Measurements from ENCODE around the gene VWA8.
"Not testable (repeated sequence)": the region's sequence is repeated elsewhere in the genome, so short reads cannot be mapped to it uniquely, and the experiment has no call there.

VWA8 gene

DNA sequence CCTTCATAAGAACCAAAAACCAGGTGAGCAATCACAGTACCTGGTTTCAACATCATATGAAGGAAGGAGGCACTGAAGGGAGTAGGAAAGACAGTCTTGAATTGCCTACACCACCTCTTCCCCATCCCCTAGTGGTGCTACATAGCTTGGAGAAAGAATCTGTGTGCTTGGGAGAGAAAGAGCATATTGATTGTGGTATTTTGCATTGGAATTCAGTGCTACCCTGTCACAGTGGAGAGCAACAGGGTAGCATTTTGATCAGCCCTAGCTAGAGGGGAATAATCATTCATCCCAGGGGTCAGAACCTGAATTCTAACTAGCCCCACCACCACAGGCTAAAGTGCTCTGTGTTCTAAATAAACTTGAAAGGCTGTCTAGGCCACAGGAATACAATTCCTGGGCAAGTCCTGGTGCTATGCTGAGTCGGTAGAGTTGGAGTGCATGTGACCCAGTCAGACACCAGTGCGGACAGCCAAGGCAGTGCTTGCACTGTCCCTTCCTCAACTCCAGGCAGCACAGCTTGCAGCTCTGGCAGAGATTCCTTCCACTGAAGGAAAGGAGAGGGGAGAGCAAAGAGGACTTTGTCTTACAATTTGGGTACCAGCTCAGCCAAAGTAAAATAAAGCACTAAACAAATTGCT, 158.7 kb downstream of the VWA8 start:
- no peak for DNase-seq

GRCh38 chr13:41791056-41791455, 169.9 kb downstream of the VWA8 start:
- no peak for DNase-seq

DNA sequence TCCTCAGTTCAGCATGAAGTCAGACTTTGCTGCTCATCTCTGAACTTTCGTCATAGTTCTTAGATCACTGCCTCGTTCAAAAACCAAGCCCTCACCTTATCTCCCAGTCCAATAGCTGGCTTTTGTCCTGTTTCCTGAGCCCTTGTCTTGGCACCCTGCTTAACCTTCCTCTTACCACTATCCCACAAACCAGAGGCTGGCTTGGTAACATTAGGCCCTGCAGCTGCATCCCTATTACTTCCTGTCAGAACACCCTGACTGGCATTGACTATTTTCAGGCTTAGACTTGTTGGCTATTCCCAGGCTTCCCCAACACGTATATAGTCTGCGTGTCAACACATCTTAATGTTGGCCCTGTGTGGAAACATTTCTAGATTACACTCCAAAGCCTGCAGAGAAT, 172.4 kb downstream of the VWA8 start:
- DNase-seq = no peak

GRCh38 chr13:41785402-41786172, 175.3 kb downstream of the VWA8 start:
- DNase-seq = no peak

DNA sequence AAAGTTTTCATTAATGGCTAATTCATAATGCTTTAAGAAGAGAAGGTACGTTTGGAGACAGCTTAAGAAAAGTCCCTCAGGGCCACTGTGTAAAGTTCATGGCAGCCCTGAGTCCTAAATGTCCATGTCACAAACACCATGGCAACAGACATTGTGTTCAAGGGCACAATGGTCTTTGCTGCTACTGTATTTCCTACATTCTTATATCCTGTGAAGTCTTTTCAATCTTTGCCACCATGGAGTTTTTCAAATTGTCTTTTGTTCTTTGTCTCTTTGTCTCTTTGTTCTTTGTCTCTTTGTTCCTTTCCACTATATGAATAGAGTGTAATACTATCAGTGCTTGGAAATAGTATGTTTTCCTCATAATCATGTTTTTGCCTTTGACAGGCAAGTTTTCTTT, 178.8 kb downstream of the VWA8 start:
- DNase-seq = no peak

DNA sequence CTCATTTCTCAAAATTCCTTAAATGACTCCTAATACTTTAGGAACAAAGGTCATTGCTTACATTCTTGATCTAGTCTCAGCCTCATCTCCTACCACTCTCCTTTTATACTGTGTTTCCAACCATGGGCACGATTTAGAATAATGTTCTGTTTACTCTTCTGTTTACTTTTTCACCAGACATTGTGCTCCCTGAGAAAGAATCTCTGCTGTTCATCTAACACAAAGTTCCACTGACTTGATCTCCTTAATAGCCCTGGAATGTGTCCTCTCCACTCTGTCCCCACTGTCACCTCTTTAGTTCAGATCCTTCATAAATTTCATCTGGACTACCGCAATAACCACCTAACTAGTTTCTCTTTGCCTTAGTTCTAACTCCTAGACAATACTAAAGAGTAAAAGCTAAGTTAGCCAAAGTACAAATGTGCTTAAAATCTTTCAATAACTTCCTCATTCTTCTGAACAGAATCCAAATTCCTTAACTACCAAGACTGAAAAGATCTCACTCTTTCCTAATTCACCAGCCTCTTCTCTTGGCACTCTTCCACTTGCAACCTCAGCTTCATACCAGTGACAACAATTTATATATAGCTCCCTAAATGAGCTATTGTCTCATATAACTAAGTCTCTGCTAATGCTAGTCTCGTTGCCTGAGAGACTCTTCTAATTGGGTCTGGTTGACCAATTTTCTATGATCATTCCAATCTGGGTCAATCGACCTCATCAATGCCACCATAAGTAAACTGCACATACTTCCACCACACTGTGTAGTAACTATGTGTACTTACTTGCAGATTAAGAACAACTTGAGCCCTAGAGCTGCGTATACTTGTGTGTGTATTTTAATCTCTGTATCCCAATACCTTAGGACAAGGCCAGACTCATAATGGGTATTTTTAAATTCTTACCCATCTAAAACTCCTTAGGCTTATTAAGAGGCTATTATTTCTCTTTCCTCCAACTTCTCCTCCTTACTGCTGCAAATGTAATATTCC, 179.9 kb downstream of the VWA8 start:
- no peak for DNase-seq

DNA sequence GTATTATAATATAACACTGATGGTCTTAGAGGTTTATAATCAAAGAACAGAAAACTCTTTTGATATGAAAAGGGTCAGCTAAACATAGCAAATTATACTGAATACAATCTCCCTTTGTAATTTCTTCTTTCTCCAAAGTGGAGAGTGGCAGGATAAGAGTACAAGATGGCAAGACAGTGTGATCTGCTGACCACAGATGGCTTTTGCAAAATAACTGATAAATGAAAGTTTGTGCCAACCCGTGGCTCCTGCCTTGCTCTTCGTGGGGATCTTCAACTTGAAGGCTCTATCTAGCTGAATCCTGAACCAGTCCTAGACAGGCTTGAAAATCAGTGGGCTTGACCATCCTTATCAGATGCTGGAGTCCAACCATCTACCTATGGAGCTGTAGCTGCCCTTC, 185.7 kb downstream of the VWA8 start:
- no peak for DNase-seq

DNA sequence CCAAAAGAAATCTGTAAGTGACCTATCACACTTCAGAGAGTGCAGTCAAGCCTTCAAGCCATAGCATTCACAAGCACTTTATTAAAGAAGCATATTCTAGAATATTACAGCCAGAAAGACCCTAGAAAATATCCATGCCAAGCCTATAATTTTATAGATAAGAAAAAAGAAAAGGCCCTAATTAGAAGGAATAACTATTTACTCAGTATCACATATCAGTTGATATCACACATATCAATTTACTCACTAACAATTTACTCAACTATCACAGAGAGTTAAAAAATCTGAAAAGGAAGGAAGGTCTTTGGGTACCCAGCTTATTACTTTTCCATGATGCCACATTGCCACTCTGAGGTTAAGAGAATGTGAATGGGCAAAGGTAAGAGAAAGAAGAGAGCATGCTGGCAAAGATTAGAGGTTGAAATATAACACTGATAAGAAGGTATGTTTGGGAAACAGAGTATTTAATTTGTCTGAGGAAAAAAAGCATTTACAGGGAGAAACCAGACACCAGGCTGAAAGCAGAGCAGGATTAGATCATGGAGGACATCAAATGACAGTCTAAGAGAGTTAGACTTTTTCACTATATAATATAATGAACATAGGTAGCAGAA, 186.2 kb downstream of the VWA8 start:
- DNase-seq = no peak

DNA sequence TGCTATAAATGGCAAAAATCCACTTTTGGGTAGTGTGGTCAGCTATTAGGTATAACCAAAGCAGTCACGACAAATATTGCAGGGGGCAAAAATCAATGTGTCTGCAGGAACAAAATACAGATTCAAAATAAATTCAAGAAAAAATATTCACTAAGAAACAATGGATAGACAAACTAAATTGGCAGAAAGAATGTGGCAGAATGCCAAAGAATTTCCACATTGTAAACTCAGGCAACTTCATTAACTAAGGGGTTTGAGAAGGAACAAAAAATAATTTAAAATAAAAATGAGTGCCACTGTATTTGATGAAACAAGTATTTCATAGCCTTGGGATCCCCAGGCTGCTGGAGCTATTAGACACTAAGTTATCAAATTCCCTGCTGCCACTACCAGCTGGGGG, 193.1 kb downstream of the VWA8 start:
- no peak for DNase-seq

DNA sequence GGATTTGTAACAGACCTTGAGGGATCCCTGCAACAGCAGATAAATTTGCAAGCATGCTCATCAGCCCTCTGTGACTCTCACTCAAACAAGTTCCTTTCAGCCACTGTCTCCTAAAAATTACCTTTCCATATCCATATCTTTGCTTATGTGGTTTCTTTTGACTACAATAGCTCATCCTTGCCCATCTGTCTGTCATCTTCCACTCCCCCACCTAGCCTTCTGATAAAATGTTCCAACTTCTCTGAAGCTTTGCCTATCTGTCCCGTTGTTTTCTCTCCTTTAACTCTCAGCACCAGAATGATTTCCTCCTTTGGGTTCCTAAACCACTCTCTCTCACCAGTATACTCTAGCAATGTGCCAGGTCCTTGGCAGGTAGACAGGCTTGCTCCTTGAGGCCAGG, 194.5 kb downstream of the VWA8 start:
- no peak for DNase-seq

DNA sequence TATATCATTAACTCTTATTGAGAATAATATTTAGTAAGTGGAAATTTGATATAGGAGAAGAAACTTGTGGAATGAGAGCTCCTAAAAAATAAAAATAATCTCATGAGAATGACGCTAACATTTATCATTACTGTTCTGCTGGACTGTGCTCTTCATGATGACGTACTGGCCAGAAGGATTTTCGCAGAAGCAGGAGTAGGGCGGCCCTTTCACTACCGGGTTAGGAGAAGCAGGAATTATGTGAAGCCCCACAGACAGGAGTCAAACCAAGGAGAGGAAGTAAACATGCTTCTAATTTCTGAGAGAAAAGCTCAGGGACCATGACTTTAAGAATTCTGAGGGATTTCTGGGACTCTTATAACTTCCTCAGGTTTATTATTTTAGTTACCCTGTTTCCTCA, 195.1 kb downstream of the VWA8 start:
- no peak for DNase-seq

DNA sequence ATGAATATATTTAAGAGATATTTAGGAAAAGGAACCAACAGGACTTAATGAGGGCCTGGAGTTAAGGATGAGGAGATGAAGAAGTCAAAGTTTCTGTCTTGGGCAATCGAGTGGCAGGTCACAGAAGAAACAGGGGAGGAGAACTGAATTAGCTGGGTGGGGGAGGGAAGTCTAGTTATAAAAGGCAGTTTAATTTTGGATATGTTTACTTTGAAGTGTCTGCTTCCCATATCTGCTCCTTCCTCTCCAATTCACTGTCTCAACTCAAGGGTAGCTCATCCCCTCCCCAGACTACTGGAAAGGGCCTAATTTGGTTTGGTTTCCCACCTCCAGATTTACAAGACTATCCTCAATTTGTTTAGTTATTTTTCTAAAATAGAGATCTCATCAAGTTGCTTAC, 195.9 kb downstream of the VWA8 start:
- no peak for DNase-seq

DNA sequence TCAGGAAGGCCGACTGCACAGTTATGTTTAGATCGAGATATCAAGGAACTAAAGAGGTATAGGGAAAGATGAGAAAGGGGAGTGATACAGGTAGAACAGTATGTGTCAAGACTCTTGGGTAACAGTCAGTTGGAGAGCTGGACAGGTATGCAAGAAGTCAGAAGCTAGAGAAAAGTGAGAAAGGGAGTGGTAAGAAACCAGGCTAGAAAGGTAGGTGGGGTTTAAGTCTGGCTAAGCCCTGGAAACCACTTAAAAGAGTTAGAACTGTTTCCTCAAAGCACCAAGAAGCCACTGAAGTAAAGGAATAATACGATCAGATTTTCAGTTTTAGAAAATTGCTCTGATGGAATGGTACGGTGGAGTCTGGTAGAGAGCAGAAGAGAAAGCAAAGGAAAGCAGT, 196.4 kb downstream of the VWA8 start:
- DNase-seq = no peak

DNA sequence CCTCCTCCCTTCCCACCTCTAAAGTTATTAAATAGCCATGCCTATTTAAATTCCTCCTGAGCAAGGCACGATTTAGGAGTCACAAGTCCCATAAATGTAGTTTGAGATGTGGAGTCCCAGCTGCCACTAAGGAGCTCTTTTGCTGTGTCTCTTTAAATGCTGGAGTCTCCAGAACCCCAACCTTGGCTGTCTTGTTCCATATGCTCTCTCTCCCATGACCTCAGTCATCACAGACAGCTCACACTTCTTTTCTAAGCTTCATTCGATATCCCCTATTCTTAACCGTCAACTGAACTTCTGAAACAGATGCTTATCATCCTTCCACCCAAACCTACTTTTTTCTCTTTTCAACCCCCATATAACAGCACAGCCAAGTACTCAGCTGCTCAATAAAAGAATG, 197.1 kb downstream of the VWA8 start:
- no peak for DNase-seq

GRCh38 chr13:41762796-41763195, 198.1 kb downstream of the VWA8 start:
- no peak for DNase-seq

DNA sequence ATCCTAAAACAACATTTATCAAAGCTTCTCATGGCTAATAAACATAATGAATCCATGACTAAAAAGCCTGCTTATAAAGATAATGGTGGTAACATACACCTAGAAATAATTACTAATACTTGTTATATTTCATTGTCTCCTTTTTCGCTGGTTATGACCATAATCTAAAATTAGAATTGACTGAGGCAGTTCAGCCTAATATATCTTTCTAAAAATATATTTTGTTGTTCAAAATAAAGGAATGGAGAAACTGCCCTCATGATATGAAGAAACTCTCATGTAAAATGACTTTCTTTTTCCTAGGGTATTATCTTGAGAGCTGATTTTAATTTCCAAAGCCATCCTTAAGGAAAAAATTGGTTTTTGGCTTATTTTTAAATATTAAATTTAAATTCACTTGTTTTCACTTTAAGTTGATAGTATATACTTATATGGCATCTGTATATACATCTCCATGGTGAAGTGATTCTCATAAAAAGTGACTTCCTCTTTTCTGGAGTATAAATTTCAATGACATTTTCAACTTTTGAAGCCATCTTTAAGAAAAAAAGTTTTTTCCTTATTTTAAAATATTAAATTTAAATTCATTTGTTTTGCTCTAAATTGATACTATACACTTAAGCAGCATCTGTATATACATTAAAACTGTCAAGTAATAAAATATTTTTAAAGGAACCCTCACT, 204.6 kb downstream of the VWA8 start:
- no peak for DNase-seq

DNA sequence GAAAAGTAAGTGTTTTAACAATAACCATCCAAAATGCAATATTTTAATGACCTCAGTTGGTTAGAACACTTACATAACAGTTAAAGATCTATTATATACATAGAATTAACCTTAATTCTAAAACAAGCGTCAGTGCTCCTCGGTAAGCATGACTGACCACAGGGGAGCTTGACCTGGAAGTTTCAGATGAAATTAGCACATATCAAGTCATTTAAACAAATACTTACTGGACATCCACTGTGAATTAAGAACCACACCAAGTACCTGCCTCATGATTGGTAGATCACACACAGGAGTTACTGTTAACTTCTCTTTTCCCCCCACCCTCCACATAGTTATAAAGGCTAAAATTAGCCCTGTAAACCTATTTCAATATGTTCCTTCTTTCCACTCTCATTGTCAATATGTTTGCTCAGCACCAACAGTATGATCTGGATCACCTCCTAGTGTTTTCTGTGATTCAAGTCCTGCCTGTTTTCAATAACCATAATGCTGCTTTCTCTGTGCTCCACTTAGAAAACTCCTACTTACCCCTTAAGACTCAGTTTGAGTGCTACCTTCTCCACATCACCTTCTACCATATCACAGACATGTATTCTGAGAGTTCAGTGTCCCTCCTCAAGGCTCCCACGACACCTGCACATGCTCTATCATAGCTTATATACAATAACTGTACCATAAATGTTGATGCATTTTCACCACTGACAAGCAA, 209.0 kb downstream of the VWA8 start:
- no peak for DNase-seq

- DNase-seq = no peak
These were observed 209.6 kb downstream of the VWA8 start for GRCh38 chr13:41751277-41751676.

DNA sequence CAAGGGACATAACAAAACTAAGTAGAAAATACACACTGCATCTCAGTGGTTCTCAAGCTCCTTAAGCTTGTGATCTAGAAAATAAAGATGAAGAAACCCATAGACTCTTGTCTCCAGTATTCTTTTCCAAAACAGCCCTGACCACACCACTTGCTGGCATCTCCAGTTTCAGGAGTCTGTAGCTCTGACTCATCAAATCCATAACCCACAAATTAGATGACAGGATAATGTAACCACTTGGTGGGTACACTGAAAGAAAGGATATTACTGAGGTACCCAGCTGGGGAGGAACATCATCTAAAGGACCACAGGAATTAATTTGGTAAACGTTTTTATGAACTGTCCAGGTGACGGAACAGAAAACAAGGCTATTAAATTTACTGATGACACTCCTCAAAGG, 214.7 kb downstream of the VWA8 start:
- DNase-seq = no peak

DNA sequence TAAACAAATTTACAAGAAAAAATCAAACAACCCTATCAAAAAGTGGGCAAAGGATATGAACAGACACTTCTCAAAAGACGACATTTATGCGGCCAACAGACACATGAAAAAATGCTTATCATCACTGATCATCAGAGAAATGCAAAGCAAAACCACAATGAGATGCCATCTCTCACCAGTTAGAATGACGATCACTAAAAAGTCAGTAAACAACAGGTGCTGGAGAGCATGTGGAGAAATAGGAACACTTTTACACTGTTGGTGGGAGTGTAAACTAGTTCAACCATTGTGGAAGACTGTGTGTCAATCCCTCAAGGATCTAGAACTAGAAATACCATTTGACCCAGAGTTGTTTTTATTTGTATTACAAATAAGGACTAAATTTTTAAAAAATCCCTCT, 215.4 kb downstream of the VWA8 start:
- not testable (repeated sequence) for DNase-seq

- no peak for DNase-seq
These were observed 217.9 kb downstream of the VWA8 start for GRCh38 chr13:41742917-41743552.
